Vagina (tissue), 2 donors: Measurements from ENCODE around the gene NFIA.

Experiments
- POLR2A ChIP-seq, 2 donors: fragments of 450-650 bp; IDR thresholded peaks; one replicate each; pipeline ENCODE4 v1.6.1; 2017; ENCODE audit warnings: antibody characterized with exemption in 2 of 2, mild to moderate bottlenecking in 2 of 2, moderate library complexity in 2 of 2
- POLR2AphosphoS5 ChIP-seq, 2 donors: sonication (generic); formaldehyde crosslinking; IDR thresholded peaks; one replicate each; pipeline ENCODE4 v1.9.0; 2017; ENCODE audit warnings: antibody characterized with exemption in 2 of 2, mild to moderate bottlenecking in 2 of 2, low read depth in 1 of 2; ENCODE audit not compliant: insufficient read depth in 1 of 2
- TF ChIP-seq, protein P1 (sequence below), 3 experiments: fragments of 450-650 bp in 2 of 3; fragments of 200-600 bp in 1 of 3; sonication (generic) in 1 of 3; IDR thresholded peaks; one replicate each; pipeline ENCODE4 v1.5.1; 2017 to 2019; ENCODE audit warnings: antibody characterized with exemption in 3 of 3, mild to moderate bottlenecking in 2 of 3, moderate library complexity in 2 of 3

DNA sequence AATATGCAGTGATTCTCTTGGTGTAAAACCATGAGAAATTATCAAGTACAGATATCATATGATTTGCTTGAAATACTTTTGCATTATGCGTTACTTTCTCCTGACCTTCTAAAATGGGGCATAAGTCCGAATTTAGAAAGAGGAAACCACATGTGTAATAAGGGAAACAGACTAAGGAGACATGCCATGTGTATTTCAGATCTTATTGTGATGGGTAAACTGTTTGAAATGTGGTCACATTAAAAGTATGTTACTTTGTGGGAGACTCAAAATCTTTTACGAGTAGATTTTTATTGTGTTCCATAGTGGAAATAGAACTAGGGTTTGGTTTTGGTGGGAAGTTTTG is 173.0 kb downstream of the NFIA start:
- TF ChIP-seq, protein P1, sequence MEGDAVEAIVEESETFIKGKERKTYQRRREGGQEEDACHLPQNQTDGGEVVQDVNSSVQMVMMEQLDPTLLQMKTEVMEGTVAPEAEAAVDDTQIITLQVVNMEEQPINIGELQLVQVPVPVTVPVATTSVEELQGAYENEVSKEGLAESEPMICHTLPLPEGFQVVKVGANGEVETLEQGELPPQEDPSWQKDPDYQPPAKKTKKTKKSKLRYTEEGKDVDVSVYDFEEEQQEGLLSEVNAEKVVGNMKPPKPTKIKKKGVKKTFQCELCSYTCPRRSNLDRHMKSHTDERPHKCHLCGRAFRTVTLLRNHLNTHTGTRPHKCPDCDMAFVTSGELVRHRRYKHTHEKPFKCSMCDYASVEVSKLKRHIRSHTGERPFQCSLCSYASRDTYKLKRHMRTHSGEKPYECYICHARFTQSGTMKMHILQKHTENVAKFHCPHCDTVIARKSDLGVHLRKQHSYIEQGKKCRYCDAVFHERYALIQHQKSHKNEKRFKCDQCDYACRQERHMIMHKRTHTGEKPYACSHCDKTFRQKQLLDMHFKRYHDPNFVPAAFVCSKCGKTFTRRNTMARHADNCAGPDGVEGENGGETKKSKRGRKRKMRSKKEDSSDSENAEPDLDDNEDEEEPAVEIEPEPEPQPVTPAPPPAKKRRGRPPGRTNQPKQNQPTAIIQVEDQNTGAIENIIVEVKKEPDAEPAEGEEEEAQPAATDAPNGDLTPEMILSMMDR (IDR thresholded peaks at IDR 0.05) = no peak
- TF ChIP-seq POLR2A (IDR thresholded peaks at IDR 0.05) (no peak), POLR2AphosphoS5 (IDR thresholded peaks at IDR 0.05; ENCODE audit: insufficient read depth in 1 of 2, low read depth in 1 of 2) (no peak)
